Measurements from ENCODE around the gene DAAM2. TPM values are rescaled to one million over a fixed set of nuclear protein-coding genes. Genes with fewer than 3 reads are reported as not detected.

Gene DAAM2
- polyA plus RNA-seq, 1 of the 3 experiments (the other 2 are of a cell fraction) = 0.20 TPM

GRCh38 chr6:39849764-39850163, 57.6 kb downstream of the DAAM2 start:
- Histone ChIP-seq H3K36me3 (replicated peaks in 1 of 2; ENCODE audit: control insufficient read depth in 1 of 2, insufficient read depth in 2 of 2, low read length in 1 of 2) (no peaks in the 10 kb centered on the region), H3K4me1 (ENCODE audit: control insufficient read depth in 1 of 2, insufficient read depth in 2 of 2, low read depth in 1 of 2, low read length in 1 of 2) (no peaks in the 10 kb centered on the region; a peak in 1 of 4 replicates), H3K9me2 (no peaks in the 10 kb centered on the region), H3K27ac (ENCODE audit: low read depth in 2 of 2, low read length in 1 of 2) (no peak overlapping the region), H2AFZ (ENCODE audit: low read depth) (no peak overlapping the region), H4K20me1 (ENCODE audit: insufficient read depth) (no peaks in the 10 kb centered on the region), H3K4me3 (ENCODE audit: low read depth in 2 of 2, low read length in 1 of 2) (no peak overlapping the region), H3K9me3 (no peaks in the 10 kb centered on the region), H3K79me2 (ENCODE audit: insufficient read depth) (no peaks in the 10 kb centered on the region), H3K9ac (no peak overlapping the region), H3K4me2 (no peak overlapping the region), H3K27me3 (ENCODE audit: insufficient read depth) (no peaks in the 10 kb centered on the region), H3F3A (replicated peaks; ENCODE audit: insufficient read depth) (no peaks in the 10 kb centered on the region)
- CTCF ChIA-PET = interaction anchor here (2.9 kb wide), 1 partner anchor 15 kb away, joined by 14 read pairs; no protein-coding TSS in a partner anchor
- POLR2A ChIA-PET = no interaction called here
- no peak for TF ChIP-seq NFIC (IDR thresholded peaks at IDR 0.05; ENCODE audit: borderline replicate concordance)
- no peak for TF ChIP-seq CTCF (IDR thresholded peaks at IDR 0.05)
- no peak for TF ChIP-seq PBX3 (IDR thresholded peaks at IDR 0.05)
- no peak for TF ChIP-seq MEF2A (IDR thresholded peaks at IDR 0.05; ENCODE audit: borderline replicate concordance, low read depth)
- no peak for TF ChIP-seq FOXJ3 (CRISPR knock-in tag; IDR thresholded peaks at IDR 0.05)
- TF ChIP-seq SMC3 (IDR thresholded peaks at IDR 0.05; ENCODE audit: low read depth, low read length) = no peak
- TF ChIP-seq REST (IDR thresholded peaks at IDR 0.05; ENCODE audit: low read depth, low read length) = no peak
- TF ChIP-seq USF1 (IDR thresholded peaks at IDR 0.05; ENCODE audit: borderline replicate concordance, low read depth) = no peak
- no peak for DNase-seq
- 47% methylated on average over 5 of the region's 6 CpGs for WGBS (ENCODE audit: low lambda C conversion rate)

GRCh38 chr6:39850736-39851297, 58.6 kb downstream of the DAAM2 start:
- TF ChIP-seq YY1 (IDR thresholded peaks at IDR 0.05; ENCODE audit: low read depth) (no peak), USF2 (IDR thresholded peaks at IDR 0.05; ENCODE audit: borderline replicate concordance, low read depth, low read length) (no peak), MAX (IDR thresholded peaks at IDR 0.05; ENCODE audit: low read depth) (no peak), RAD21 (IDR thresholded peaks at IDR 0.05; ENCODE audit: low read length) (no peak), GABPA (IDR thresholded peaks at IDR 0.05; ENCODE audit: low read depth) (no peak), TEAD4 (IDR thresholded peaks at IDR 0.05; ENCODE audit: borderline replicate concordance, insufficient read depth) (no peak)
- H3K27me3 ChIP-seq (ENCODE audit: insufficient read depth) = no peaks in the 10 kb centered on the region
- POLR2A ChIA-PET = no interaction called here
- H2AFZ ChIP-seq (ENCODE audit: low read depth) = no peak overlapping the region
- no peaks in the 10 kb centered on the region for H3K79me2 ChIP-seq (ENCODE audit: insufficient read depth)
- no peaks in the 10 kb centered on the region for H3F3A ChIP-seq (replicated peaks; ENCODE audit: insufficient read depth)
- no peak overlapping the region for H3K4me3 ChIP-seq (ENCODE audit: low read depth in 2 of 2, low read length in 1 of 2)
- 38% methylated on average over 2 of the region's 2 CpGs for WGBS (ENCODE audit: low lambda C conversion rate)
- H3K4me2 ChIP-seq = no peak overlapping the region
- H4K20me1 ChIP-seq (ENCODE audit: insufficient read depth) = no peaks in the 10 kb centered on the region
- H3K27ac ChIP-seq (ENCODE audit: low read depth in 2 of 2, low read length in 1 of 2) = no peak overlapping the region
- CTCF ChIA-PET = interaction anchor here (2.9 kb wide), 1 partner anchor 14 kb away, joined by 14 read pairs; no protein-coding TSS in a partner anchor
- no peaks in the 10 kb centered on the region for H3K36me3 ChIP-seq (replicated peaks in 1 of 2; ENCODE audit: control insufficient read depth in 1 of 2, insufficient read depth in 2 of 2, low read length in 1 of 2)
- no peak for DNase-seq
- H3K9me3 ChIP-seq = no peaks in the 10 kb centered on the region
- H3K9ac ChIP-seq = no peak overlapping the region
- H3K4me1 ChIP-seq (ENCODE audit: control insufficient read depth in 1 of 2, insufficient read depth in 2 of 2, low read depth in 1 of 2, low read length in 1 of 2) = no peaks in the 10 kb centered on the region; a peak in 1 of 4 replicates
- no peaks in the 10 kb centered on the region for H3K9me2 ChIP-seq
